Esophagus muscularis mucosa (tissue), 4 donors: Measurements from ENCODE around the gene TAS2R1. TPM values are rescaled to one million over a fixed set of nuclear protein-coding genes. Genes with fewer than 3 reads are reported as not detected.

Experiments used
- DNase-seq: peaks from one replicate; pipeline ENCODE4 v3.0.0-alpha.2; 2017; ENCODE audit errors: extremely low spot score
- H3K27ac ChIP-seq, 4 donors: fragments of 200-600 bp; sonication (generic); replicated peaks in 1 of 4; 1 replicate in 3 of 4; 2 replicates in 1 of 4; pipeline ENCODE4 v1.5.1; 2016 to 2019; ENCODE audit warnings: mild to moderate bottlenecking in 1 of 4
- H3K27me3 ChIP-seq, 4 donors: fragments of 200-600 bp; sonication (generic); one replicate each; pipeline versions ENCODE4 v1.5.1 to v1.6.0; 2016 to 2019
- H3K36me3 ChIP-seq, 4 donors: fragments of 200-600 bp; sonication (generic); one replicate each; pipeline ENCODE4 v1.5.1; 2016 to 2019
- H3K4me1 ChIP-seq, 4 donors: fragments of 200-600 bp; sonication (generic); one replicate each; pipeline ENCODE4 v1.5.1; 2016 to 2019
- H3K4me3 ChIP-seq, 4 donors: fragments of 200-600 bp; sonication (generic); 1 replicate in 2 of 4; 2 replicates in 2 of 4; pipeline ENCODE4 v1.5.1; 2016 to 2019; ENCODE audit warnings: mild to moderate bottlenecking in 4 of 4, moderate library complexity in 1 of 4
- H3K9me3 ChIP-seq, 4 donors: fragments of 200-600 bp; sonication (generic); 1 replicate in 3 of 4; 2 replicates in 1 of 4; pipeline ENCODE4 v1.5.1; 2016 to 2019
- EP300 ChIP-seq: sonication (generic); formaldehyde crosslinking; IDR thresholded peaks from one replicate; pipeline ENCODE4 v1.6.1; 2017; ENCODE audit warnings: antibody characterized with exemption
- POLR2A ChIP-seq: fragments of 450-650 bp; IDR thresholded peaks from one replicate; pipeline ENCODE4 v1.6.1; 2017; ENCODE audit warnings: antibody characterized with exemption, moderate library complexity, mild to moderate bottlenecking, low read depth
- POLR2AphosphoS5 ChIP-seq, 2 donors: sonication (generic); formaldehyde crosslinking; IDR thresholded peaks; one replicate each; pipeline ENCODE4 v1.6.1; 2017; ENCODE audit warnings: antibody characterized with exemption in 2 of 2
- WGBS: methylation state at CpG from one replicate; pipeline ENCODE4 v1.1.5; 2018; 5-methylcytosine and 5-hydroxymethylcytosine counted together
- intact Hi-C: fragments of 100-400 bp; cut with DNase I; formaldehyde crosslinking; loops from one replicate; pipeline ENCODE4 v1.15.1; 2023
- total RNA-seq, 4 donors: library from RNA; depleted of rRNA; stranded (reverse); fragments of >200 nt; gene quantifications; one replicate each; pipeline versions ENCODE4 v1.1.0 to v1.2.1, GENCODE V29; 2016
- TF ChIP-seq, protein P1 (sequence below), 3 experiments: fragments of 200-600 bp in 2 of 3; fragments of 450-650 bp in 1 of 3; sonication (generic) in 2 of 3; IDR thresholded peaks; one replicate each; pipeline ENCODE4 v1.5.1; 2017 to 2019; ENCODE audit warnings: antibody characterized with exemption in 3 of 3, mild to moderate bottlenecking in 2 of 3, moderate library complexity in 1 of 3

Gene TAS2R1
- total RNA-seq, 4 donors from 2014 or later: not detected

DNA sequence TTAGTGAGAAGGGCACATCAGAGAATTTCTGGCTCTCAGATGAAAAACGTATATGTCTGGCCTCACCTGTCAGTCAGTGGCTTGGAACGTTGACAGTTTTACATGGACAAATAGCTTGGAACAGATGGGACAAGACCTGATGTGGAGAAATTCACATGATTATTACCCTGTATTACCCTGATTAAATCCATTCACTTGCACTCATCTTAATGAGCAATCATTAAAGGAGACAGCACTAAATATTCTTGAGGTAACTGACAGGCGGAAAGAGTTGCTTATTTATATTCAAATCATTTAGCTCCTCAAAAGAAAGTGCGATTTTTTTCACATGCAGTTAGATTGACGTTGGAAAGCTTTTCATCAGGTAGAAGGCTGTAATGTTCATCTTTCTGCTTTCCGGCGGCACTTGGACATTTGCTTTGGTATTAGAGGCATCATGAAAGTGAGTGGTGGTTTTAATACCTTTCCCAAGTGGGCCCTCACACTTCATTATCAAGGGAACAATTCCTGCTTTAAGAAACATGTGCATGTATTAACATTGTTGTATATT is 11.7 kb upstream of the TAS2R1 start:
- H3K4me3 ChIP-seq: no peak overlapping the region
- no peaks in the 10 kb centered on the region for H3K4me1 ChIP-seq
- H3K27me3 ChIP-seq: no peaks in the 10 kb centered on the region
- WGBS: 73% methylated on average over 7 of the region's 7 CpGs
- H3K36me3 ChIP-seq: no peaks in the 10 kb centered on the region
- H3K27ac ChIP-seq: no peak overlapping the region
- DNase-seq: no peak
- TF ChIP-seq EP300: no peak
- TF ChIP-seq POLR2AphosphoS5 (IDR thresholded peaks at IDR 0.05): no peak
- no peak for TF ChIP-seq POLR2A
- TF ChIP-seq, protein P1, sequence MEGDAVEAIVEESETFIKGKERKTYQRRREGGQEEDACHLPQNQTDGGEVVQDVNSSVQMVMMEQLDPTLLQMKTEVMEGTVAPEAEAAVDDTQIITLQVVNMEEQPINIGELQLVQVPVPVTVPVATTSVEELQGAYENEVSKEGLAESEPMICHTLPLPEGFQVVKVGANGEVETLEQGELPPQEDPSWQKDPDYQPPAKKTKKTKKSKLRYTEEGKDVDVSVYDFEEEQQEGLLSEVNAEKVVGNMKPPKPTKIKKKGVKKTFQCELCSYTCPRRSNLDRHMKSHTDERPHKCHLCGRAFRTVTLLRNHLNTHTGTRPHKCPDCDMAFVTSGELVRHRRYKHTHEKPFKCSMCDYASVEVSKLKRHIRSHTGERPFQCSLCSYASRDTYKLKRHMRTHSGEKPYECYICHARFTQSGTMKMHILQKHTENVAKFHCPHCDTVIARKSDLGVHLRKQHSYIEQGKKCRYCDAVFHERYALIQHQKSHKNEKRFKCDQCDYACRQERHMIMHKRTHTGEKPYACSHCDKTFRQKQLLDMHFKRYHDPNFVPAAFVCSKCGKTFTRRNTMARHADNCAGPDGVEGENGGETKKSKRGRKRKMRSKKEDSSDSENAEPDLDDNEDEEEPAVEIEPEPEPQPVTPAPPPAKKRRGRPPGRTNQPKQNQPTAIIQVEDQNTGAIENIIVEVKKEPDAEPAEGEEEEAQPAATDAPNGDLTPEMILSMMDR (IDR thresholded peaks at IDR 0.05): no peak
- H3K9me3 ChIP-seq: peaks cover 0 to 13% (median 8%) of the 10 kb centered on the region in 4 donors
- intact Hi-C loops: no loop called here

DNA sequence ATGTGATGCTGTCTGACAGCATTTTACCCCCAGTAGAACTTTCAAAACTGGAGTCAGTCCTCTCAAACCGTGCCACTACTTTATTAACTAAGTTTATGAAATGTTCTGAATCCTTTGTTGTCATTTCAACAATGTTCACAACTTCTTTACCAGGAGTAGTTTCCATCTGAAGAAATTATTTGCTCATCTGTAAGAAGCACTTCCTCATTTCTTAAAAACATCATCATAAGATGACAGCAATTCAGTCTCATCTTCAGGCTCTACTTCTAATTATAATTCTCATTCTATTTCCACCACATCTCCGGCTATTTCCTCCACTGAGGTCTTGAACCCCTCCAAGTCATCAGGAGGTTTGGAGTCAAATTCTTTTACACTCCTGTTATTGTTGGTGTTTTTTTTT is 2.3 kb upstream of the TAS2R1 start:
- DNase-seq: no peak
- Histone ChIP-seq H3K4me1 (no peaks in the 10 kb centered on the region), H3K27me3 (no peaks in the 10 kb centered on the region), H3K27ac (no peak overlapping the region), H3K36me3 (no peaks in the 10 kb centered on the region), H3K4me3 (no peak overlapping the region), H3K9me3 (peaks cover 0 to 17% (median 6%) of the 10 kb centered on the region in 4 donors)
- TF ChIP-seq POLR2A: no peak
- TF ChIP-seq POLR2AphosphoS5 (IDR thresholded peaks at IDR 0.05): no peak
- intact Hi-C loops: no loop called here
- 75% methylated on average over 2 of the region's 2 CpGs for WGBS

DNA sequence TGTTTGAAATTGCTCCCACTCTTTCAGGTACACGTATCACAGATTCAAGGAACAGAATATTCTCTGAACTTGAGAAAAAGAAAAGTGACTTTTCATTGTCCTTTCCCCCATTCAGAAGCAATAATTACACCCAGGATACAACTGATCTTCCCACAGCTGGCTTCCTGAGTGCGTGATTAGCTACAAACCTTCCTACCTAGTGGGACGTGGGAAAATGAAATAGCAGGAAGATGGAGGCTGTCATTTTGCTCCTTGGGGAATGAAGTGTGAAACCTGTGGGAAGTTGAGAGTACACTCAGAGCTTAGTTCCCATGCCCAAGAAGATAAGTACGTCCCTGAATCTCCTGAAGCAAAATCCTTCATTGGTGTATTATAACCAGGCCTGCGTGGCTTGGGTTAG is 2.6 kb downstream of the TAS2R1 start:
- Histone ChIP-seq H3K36me3 (no peaks in the 10 kb centered on the region), H3K27me3 (no peaks in the 10 kb centered on the region), H3K4me1 (peaks cover 3 to 7% (median 6%) of the 10 kb centered on the region in 4 donors), H3K4me3 (no peak overlapping the region), H3K9me3 (no peaks in the 10 kb centered on the region), H3K27ac (no peak overlapping the region)
- WGBS: 69% methylated on average over 5 of the region's 5 CpGs
- DNase-seq: no peak
- intact Hi-C loops: no loop called here
- TF ChIP-seq EP300: no peak
- no peak for TF ChIP-seq POLR2A
- TF ChIP-seq, protein P1 (IDR thresholded peaks at IDR 0.05): no peak
- no peak for TF ChIP-seq POLR2AphosphoS5 (IDR thresholded peaks at IDR 0.05)

DNA sequence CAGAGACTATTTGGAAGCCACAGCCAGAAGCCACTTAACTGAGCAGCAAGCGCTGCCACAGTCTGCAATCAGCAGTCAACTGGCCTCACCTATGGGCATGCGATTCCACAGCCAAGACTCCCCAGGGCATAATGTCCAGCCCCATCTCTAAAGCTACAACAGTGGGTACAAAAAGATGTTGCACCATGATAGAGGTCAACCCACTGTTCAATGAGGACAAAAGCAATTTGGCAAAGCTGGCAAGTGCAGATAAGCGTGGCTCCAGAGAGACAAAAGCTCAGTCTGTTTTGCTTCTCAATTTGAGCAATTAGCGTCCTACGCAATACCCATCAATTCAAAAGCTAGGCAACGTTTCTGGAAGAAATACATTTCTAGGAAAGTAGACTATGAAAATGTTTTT is 3.2 kb downstream of the TAS2R1 start:
- H3K27me3 ChIP-seq: no peaks in the 10 kb centered on the region
- H3K4me3 ChIP-seq: no peak overlapping the region
- H3K27ac ChIP-seq: no peak overlapping the region
- peaks cover 4 to 8% (median 8%) of the 10 kb centered on the region in 4 donors for H3K4me1 ChIP-seq
- 82% methylated on average over 6 of the region's 6 CpGs for WGBS
- no peaks in the 10 kb centered on the region for H3K36me3 ChIP-seq
- intact Hi-C loops: no loop called here
- DNase-seq: no peak
- TF ChIP-seq POLR2A: no peak
- no peak for TF ChIP-seq POLR2AphosphoS5 (IDR thresholded peaks at IDR 0.05)
- TF ChIP-seq, protein P1 (IDR thresholded peaks at IDR 0.05): no peak
- no peak for TF ChIP-seq EP300
- no peaks in the 10 kb centered on the region for H3K9me3 ChIP-seq

DNA sequence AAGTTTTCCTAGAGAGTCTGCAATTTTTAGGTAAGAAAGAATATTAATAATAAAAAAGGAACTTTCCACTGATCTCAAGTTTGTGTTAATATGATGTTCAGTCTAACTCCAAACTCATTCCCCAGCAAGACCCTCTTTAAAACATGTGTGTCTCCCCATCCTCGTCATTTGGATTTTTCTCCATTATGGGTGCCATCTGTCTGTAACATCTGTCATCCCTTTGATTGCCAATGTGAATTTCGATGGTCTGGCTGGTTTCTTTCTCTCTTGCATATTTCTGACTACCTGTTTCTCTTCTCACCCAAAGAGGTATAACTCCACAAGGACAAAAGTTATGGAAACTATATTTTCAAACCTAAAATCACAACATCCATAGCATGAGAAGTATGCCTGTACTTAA is 4.4 kb downstream of the TAS2R1 start:
- Histone ChIP-seq H3K36me3 (no peaks in the 10 kb centered on the region), H3K27ac (no peak overlapping the region), H3K4me3 (no peak overlapping the region), H3K27me3 (no peaks in the 10 kb centered on the region), H3K4me1 (peaks cover 4 to 15% (median 8%) of the 10 kb centered on the region in 4 donors), H3K9me3 (no peaks in the 10 kb centered on the region)
- intact Hi-C loops: no loop called here
- TF ChIP-seq POLR2AphosphoS5 (IDR thresholded peaks at IDR 0.05) (no peak), EP300 (no peak), POLR2A (no peak)
- TF ChIP-seq, protein P1 (IDR thresholded peaks at IDR 0.05): no peak
- 88% methylated on average over 2 of the region's 2 CpGs for WGBS
- no peak for DNase-seq
